SK-N-SH treated with all-trans-retinoic acid at 6 μM for 48 hours (cell line): Measurements from ENCODE around the gene FGD3.

ENCODE experiments used
- ATAC-seq: fragments of 200-7000 bp; cut with Tn5 transposase; 3 replicates; pipeline ENCODE4 v1.9.1; 2020; ENCODE audit warnings: mild to moderate bottlenecking, moderate library complexity
- BACH2 ChIP-seq: fragments of 250-450 bp; sonication (Bioruptor Pico); IDR thresholded peaks from 2 replicates; pipeline ENCODE4 v1.9.0; 2021; ENCODE audit warnings: mild to moderate bottlenecking, borderline replicate concordance
- CSDC2 ChIP-seq: fragments of 250-450 bp; sonication (Bioruptor Pico); IDR thresholded peaks from 2 replicates; pipeline ENCODE4 v1.5.0; 2020; ENCODE audit warnings: mild to moderate bottlenecking, moderate library complexity
- ESRRG ChIP-seq: fragments of 250-450 bp; sonication (Bioruptor Pico); IDR thresholded peaks from 2 replicates; pipeline ENCODE4 v1.6.1; 2021; ENCODE audit warnings: mild to moderate bottlenecking
- GLIS3 ChIP-seq: fragments of 250-450 bp; sonication (Bioruptor Pico); IDR thresholded peaks from 2 replicates; pipeline ENCODE4 v1.5.0; 2020; ENCODE audit warnings: mild to moderate bottlenecking, moderate library complexity
- ISL1 ChIP-seq: fragments of 250-450 bp; sonication (Bioruptor Pico); IDR thresholded peaks from 2 replicates; pipeline ENCODE4 v2.1.2; 2022; ENCODE audit warnings: mild to moderate bottlenecking, moderate library complexity
- OSR1 ChIP-seq: fragments of 250-450 bp; sonication (Bioruptor Pico); IDR thresholded peaks from 2 replicates; pipeline ENCODE4 v1.8.0; 2022; ENCODE audit warnings: moderate library complexity, mild to moderate bottlenecking, inconsistent platforms
- PPARA ChIP-seq: fragments of 250-450 bp; sonication (Bioruptor Pico); IDR thresholded peaks from 2 replicates; pipeline ENCODE4 v1.5.0; 2020; ENCODE audit warnings: mild to moderate bottlenecking, borderline replicate concordance
- RARB ChIP-seq: fragments of 250-450 bp; sonication (Bioruptor Pico); IDR thresholded peaks from 2 replicates; pipeline ENCODE4 v1.8.0; 2021; ENCODE audit warnings: mild to moderate bottlenecking, moderate library complexity
- SNAI2 ChIP-seq: fragments of 250-450 bp; sonication (Bioruptor Pico); IDR thresholded peaks from 2 replicates; pipeline ENCODE4 v1.5.0; 2020; ENCODE audit warnings: mild to moderate bottlenecking, moderate library complexity
- TCF4 ChIP-seq: fragments of 250-450 bp; sonication (Bioruptor Pico); IDR thresholded peaks from 2 replicates; pipeline ENCODE4 v1.8.0; 2021; ENCODE audit warnings: mild to moderate bottlenecking, moderate library complexity, borderline replicate concordance
- TOX ChIP-seq: fragments of 250-450 bp; sonication (Bioruptor Pico); IDR thresholded peaks from 2 replicates; pipeline ENCODE4 v1.8.0; 2021; ENCODE audit warnings: mild to moderate bottlenecking, moderate library complexity, borderline replicate concordance
- ZC3H10 ChIP-seq: fragments of 250-450 bp; sonication (Bioruptor Pico); IDR thresholded peaks from 2 replicates; pipeline ENCODE4 v1.5.1; 2021; ENCODE audit warnings: mild to moderate bottlenecking, moderate library complexity
- ZFP3 ChIP-seq: fragments of 250-450 bp; sonication (Bioruptor Pico); IDR thresholded peaks from 2 replicates; pipeline ENCODE4 v1.5.0; 2020; ENCODE audit warnings: mild to moderate bottlenecking, moderate library complexity
- ZFP30 ChIP-seq: fragments of 450-650 bp; formaldehyde crosslinking; IDR thresholded peaks from 2 replicates; pipeline ENCODE4 v1.5.0; 2022; ENCODE audit warnings: mild to moderate bottlenecking, moderate library complexity
- ZNF565 ChIP-seq: fragments of 450-650 bp; formaldehyde crosslinking; conservative IDR thresholded peaks from 2 replicates; pipeline ENCODE4 v1.5.0; 2020; ENCODE audit warnings: low read depth, mild to moderate bottlenecking, moderate library complexity
- ZNF70 ChIP-seq: fragments of 450-650 bp; formaldehyde crosslinking; IDR thresholded peaks from 2 replicates; pipeline ENCODE4 v1.5.0; 2020; ENCODE audit warnings: mild to moderate bottlenecking, moderate library complexity
- ZNF8 ChIP-seq: fragments of 450-650 bp; formaldehyde crosslinking; IDR thresholded peaks from 2 replicates; pipeline ENCODE4 v1.5.0; 2020; ENCODE audit warnings: mild to moderate bottlenecking, moderate library complexity
- TF ChIP-seq, protein P1 (sequence below): fragments of 250-450 bp; sonication (Bioruptor Pico); IDR thresholded peaks from 2 replicates; pipeline ENCODE4 v1.5.1; 2021; ENCODE audit warnings: mild to moderate bottlenecking, moderate library complexity
- TF ChIP-seq, protein P2 (sequence below): fragments of 250-450 bp; sonication (Bioruptor Pico); IDR thresholded peaks from 2 replicates; pipeline ENCODE4 v1.5.0; 2020; ENCODE audit warnings: mild to moderate bottlenecking, moderate library complexity
- TF ChIP-seq, protein P3 (sequence below): fragments of 250-450 bp; sonication (Bioruptor Pico); IDR thresholded peaks from 2 replicates; pipeline ENCODE4 v1.8.0; 2021; ENCODE audit warnings: low read depth, mild to moderate bottlenecking, moderate library complexity, borderline replicate concordance

The FGD3 gene

DNA sequence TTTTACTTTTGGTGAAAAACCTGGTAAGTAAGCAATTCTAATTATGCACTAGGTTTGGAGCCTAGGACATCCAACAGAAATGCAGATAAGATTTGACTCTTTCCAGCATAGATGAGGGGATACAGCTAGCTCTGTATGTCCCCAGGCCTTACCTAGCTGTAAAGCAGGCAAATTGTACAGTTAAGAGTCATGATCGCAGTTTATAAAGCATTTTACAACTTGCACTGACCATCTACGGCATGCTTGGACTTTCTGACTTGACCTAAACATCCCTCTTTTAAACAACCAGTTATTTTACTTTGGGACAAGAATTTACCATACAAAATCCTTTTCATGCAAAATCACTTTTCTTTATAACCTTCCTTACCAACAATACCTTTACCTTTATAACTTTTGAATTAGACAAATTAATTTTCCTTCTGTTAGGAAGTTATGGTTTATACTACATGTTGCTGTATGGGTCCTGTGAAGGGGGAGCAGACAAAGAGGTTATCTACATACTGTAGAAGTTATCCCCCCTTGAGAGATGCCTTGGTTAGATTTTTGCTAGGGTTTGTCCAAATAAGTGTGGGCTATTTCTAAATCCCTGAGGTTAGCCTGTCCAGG is 36.8 kb downstream of the FGD3 start:
- ATAC-seq = no peak
- no peak for TF ChIP-seq BACH2 (CRISPR knock-in tag)
- TF ChIP-seq TCF4 = no peak

DNA sequence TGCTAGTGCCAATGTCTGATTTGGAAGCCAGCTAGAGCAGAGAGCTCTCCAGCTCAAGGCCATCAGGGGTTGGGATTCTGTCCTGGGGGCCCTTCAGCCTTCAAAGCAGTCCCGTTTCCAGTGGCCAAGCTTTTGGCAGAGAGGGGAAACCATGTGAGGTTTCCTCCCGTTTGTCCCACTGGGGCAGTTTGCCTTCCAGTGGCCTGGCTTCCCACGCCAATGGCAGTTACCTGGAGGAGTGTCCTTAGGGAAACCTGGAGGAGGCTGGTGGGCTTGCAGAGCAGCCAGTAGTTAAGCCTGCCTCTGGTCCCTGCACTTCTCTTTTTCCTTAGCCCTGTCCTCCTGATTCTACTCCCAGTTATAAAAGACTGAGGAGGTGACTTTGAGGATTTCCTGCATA is 37.7 kb downstream of the FGD3 start:
- ATAC-seq = no peak
- no peak for TF ChIP-seq TCF4
- TF ChIP-seq SNAI2 = no peak
- TF ChIP-seq ZNF8 (CRISPR knock-in tag) = no peak
- TF ChIP-seq, protein P1, sequence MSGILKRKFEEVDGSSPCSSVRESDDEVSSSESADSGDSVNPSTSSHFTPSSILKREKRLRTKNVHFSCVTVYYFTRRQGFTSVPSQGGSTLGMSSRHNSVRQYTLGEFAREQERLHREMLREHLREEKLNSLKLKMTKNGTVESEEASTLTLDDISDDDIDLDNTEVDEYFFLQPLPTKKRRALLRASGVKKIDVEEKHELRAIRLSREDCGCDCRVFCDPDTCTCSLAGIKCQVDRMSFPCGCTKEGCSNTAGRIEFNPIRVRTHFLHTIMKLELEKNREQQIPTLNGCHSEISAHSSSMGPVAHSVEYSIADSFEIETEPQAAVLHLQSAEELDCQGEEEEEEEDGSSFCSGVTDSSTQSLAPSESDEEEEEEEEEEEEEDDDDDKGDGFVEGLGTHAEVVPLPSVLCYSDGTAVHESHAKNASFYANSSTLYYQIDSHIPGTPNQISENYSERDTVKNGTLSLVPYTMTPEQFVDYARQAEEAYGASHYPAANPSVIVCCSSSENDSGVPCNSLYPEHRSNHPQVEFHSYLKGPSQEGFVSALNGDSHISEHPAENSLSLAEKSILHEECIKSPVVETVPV = no peak
- no peak for TF ChIP-seq ZFP3
- TF ChIP-seq GLIS3 (CRISPR knock-in tag) = no peak
- no peak for TF ChIP-seq PPARA (CRISPR knock-in tag)
- TF ChIP-seq ISL1 (CRISPR knock-in tag) = no peak
- TF ChIP-seq OSR1 (CRISPR knock-in tag) = no peak
- no peak for TF ChIP-seq ZNF70 (CRISPR knock-in tag)
- no peak for TF ChIP-seq ZC3H10
- no peak for TF ChIP-seq CSDC2
- no peak for TF ChIP-seq ESRRG
- TF ChIP-seq RARB = no peak

DNA sequence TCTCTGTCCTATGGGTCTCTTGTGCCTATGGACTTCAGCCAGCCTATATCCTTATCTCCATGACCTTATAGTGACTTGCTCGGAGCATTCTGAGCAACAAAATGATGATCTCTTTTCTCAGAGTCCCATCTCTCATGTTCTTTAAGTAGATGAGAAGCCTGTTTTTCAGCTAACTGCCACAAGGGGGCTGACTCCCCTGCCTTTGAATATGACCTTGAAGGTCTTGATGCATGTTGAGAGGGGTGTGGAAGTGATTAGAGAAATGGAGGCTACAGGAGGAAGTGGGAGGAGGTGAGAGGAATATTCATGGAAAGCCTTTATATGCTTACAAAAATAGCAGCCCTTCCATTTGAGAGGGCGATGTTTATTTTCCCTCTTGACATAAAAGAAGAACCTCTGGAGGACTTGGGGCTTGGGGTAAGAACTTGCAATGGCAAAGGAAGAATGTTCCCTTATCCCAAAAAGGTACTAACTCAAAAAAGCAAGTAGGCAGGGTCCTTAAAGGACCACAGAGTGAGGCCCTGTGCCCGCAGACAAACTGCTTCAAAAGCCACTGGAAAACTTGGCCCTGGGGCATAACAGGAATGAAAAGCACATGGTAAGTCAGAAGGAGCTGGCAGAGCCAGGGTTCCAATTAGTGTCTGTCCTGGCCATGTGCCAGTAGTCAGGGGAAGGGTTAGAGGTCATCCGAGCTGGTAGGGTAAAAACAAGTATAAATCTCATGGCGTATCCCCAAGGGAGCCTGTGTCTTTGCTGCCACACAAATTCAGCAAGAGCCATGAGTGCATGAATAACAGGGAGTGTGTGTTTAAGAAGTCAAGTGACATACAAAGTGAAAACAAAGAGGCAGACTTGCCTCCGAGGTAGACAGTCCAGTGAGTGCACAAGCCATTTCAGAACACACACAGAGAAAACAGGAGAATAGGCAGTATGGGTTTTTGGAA is 39.1 kb downstream of the FGD3 start:
- no peak for TF ChIP-seq ZC3H10
- no peak for ATAC-seq

DNA sequence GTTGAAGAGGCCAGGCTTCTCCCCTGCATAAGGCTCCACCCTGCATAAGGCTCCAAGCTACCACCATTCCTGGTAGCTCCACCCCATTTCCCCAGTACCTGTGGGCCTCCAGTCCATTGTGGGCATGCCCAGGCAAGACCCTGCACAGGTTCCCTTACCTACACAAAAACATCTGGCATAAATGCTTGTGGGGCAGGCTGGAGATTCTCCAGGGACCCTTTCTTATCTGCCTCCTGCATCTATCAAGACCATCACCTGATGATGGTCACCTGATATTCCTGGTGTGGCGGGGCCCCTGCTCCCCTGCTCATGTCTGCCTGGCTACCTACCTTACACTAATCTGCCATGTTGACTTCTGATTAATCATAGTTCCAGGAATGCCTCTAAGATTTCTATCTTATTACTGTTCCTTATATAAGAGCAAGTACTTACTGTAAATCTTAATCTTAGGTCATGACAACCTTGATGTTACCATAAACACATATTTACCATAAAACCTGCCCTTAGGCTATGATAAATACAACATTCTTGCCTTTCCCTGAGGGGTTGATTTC is 41.0 kb downstream of the FGD3 start:
- TF ChIP-seq PPARA (CRISPR knock-in tag) (no peak), ZFP30 (CRISPR knock-in tag) (no peak), ZC3H10 (no peak), ISL1 (CRISPR knock-in tag) (no peak), GLIS3 (CRISPR knock-in tag) (no peak), ESRRG (no peak), ZNF70 (CRISPR knock-in tag) (no peak), ZNF565 (CRISPR knock-in tag) (no peak), RARB (no peak), OSR1 (CRISPR knock-in tag) (no peak), SNAI2 (no peak), TCF4 (no peak), TOX (CRISPR knock-in tag) (no peak)
- TF ChIP-seq, protein P1 = no peak
- TF ChIP-seq, protein P2, sequence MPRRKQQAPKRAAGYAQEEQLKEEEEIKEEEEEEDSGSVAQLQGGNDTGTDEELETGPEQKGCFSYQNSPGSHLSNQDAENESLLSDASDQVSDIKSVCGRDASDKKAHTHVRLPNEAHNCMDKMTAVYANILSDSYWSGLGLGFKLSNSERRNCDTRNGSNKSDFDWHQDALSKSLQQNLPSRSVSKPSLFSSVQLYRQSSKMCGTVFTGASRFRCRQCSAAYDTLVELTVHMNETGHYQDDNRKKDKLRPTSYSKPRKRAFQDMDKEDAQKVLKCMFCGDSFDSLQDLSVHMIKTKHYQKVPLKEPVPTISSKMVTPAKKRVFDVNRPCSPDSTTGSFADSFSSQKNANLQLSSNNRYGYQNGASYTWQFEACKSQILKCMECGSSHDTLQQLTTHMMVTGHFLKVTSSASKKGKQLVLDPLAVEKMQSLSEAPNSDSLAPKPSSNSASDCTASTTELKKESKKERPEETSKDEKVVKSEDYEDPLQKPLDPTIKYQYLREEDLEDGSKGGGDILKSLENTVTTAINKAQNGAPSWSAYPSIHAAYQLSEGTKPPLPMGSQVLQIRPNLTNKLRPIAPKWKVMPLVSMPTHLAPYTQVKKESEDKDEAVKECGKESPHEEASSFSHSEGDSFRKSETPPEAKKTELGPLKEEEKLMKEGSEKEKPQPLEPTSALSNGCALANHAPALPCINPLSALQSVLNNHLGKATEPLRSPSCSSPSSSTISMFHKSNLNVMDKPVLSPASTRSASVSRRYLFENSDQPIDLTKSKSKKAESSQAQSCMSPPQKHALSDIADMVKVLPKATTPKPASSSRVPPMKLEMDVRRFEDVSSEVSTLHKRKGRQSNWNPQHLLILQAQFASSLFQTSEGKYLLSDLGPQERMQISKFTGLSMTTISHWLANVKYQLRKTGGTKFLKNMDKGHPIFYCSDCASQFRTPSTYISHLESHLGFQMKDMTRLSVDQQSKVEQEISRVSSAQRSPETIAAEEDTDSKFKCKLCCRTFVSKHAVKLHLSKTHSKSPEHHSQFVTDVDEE (CRISPR knock-in tag) = no peak
- TF ChIP-seq, protein P3, sequence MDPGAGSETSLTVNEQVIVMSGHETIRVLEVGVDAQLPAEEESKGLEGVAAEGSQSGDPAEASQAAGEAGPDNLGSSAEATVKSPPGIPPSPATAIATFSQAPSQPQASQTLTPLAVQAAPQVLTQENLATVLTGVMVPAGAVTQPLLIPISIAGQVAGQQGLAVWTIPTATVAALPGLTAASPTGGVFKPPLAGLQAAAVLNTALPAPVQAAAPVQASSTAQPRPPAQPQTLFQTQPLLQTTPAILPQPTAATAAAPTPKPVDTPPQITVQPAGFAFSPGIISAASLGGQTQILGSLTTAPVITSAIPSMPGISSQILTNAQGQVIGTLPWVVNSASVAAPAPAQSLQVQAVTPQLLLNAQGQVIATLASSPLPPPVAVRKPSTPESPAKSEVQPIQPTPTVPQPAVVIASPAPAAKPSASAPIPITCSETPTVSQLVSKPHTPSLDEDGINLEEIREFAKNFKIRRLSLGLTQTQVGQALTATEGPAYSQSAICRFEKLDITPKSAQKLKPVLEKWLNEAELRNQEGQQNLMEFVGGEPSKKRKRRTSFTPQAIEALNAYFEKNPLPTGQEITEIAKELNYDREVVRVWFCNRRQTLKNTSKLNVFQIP (CRISPR knock-in tag) = no peak
- TF ChIP-seq, all 23 proteins: peak for 0
- no peak for ATAC-seq
